Left ventricle myocardium inferior (tissue), 1 donor: Measurements from ENCODE around the gene CACNA2D1. TPM values are rescaled to one million over a fixed set of nuclear protein-coding genes. Genes with fewer than 3 reads are reported as not detected.

Experiments used
- DNase-seq: peaks from one replicate; pipeline ENCODE4 v3.0.0-alpha.2; 2020
- H3K27ac ChIP-seq: fragments of 200-600 bp; replicated peaks from 2 replicates; pipeline ENCODE4 v1.8.0; 2021
- H3K27me3 ChIP-seq: fragments of 200-600 bp; 2 replicates; pipeline ENCODE4 v1.8.0; 2021; ENCODE audit warnings: low read depth
- H3K36me3 ChIP-seq: fragments of 200-600 bp; 2 replicates; pipeline ENCODE4 v1.8.0; 2021
- H3K4me1 ChIP-seq: fragments of 200-600 bp; 2 replicates; pipeline ENCODE4 v1.8.0; 2021
- H3K4me3 ChIP-seq: fragments of 200-600 bp; 2 replicates; pipeline ENCODE4 v1.8.0; 2021; ENCODE audit warnings: mild to moderate bottlenecking, moderate library complexity
- H3K9me3 ChIP-seq: fragments of 200-600 bp; replicated peaks from 2 replicates; pipeline ENCODE4 v1.8.0; 2021
- CTCF ChIP-seq: fragments of 200-600 bp; IDR thresholded peaks from 2 replicates; pipeline ENCODE4 v1.8.0; 2021; ENCODE audit warnings: antibody characterized with exemption, mild to moderate bottlenecking, borderline replicate concordance
- intact Hi-C: fragments of 100-400 bp; cut with micrococcal nuclease; formaldehyde crosslinking; loops from one replicate; pipeline ENCODE4 v1.11.0; 2022
- total RNA-seq: library from RNA; stranded (reverse); fragmentation: NEBNext Ultra II Directional; extraction: Animal tissue kit (Norgen Biotek cat#: 25700); gene quantifications from one replicate; pipeline ENCODE4 v1.2.1, GENCODE V29; 2021
- donor health status: DM: no; HTN: yes; CAD: no; lungs with severe emphysema.

The CACNA2D1 gene
- total RNA-seq, 1 donor from 2014 or later = 64.6 TPM

DNA sequence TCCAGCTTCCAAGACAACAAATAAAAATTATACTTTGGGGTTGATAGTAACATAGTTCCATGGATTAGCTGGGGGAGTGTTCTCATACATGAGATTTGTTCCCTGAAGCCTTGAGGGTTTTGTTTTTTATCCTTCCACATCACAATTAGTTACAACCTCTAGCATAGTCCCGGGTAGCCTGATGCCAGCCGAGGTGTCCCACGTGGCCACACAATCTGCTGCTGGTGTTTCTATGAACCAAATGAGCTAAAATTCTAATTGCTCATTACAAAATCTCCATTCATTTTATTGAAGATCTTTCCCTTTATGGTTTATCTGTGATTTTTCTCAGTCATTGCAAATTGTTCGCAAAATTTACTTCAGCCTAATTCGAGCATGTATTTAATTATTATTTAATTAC lies 84.7 kb downstream of the CACNA2D1 start:
- Histone ChIP-seq H3K36me3 (no peaks in the 10 kb centered on the region), H3K4me3 (no peak overlapping the region), H3K27ac (no peak overlapping the region), H3K27me3 (no peaks in the 10 kb centered on the region), H3K4me1 (peaks cover 64% of the 10 kb centered on the region), H3K9me3 (no peaks in the 10 kb centered on the region)
- intact Hi-C loops = no loop called here
- no peak for DNase-seq
- TF ChIP-seq CTCF = no peak

GRCh38 chr7:82358009-82358578 lies 85.5 kb downstream of the CACNA2D1 start:
- Histone ChIP-seq H3K27me3 (no peaks in the 10 kb centered on the region), H3K4me1 (peaks cover 61% of the 10 kb centered on the region)

GRCh38 chr7:82348251-82348650 lies 95.3 kb downstream of the CACNA2D1 start:
- TF ChIP-seq CTCF = no peak
- intact Hi-C loops = no loop called here
- H3K36me3 ChIP-seq = no peaks in the 10 kb centered on the region
- peak overlapping the region; percentile 6 for H3K4me3 ChIP-seq
- DNase-seq = no peak
- H3K27ac ChIP-seq = peak overlapping the region; percentile 27
- H3K27me3 ChIP-seq = no peaks in the 10 kb centered on the region
- no peaks in the 10 kb centered on the region for H3K9me3 ChIP-seq
- H3K4me1 ChIP-seq = peaks cover 16% of the 10 kb centered on the region

More at GRCh38 chr7:82358009-82358578, 85.5 kb downstream of the CACNA2D1 start:
- Histone ChIP-seq H3K4me3 (no peak overlapping the region), H3K9me3 (no peaks in the 10 kb centered on the region), H3K36me3 (no peaks in the 10 kb centered on the region), H3K27ac (peak overlapping the region; percentile 7)
- intact Hi-C loops = no loop called here
- DNase-seq = no peak
- TF ChIP-seq CTCF = no peak

DNA sequence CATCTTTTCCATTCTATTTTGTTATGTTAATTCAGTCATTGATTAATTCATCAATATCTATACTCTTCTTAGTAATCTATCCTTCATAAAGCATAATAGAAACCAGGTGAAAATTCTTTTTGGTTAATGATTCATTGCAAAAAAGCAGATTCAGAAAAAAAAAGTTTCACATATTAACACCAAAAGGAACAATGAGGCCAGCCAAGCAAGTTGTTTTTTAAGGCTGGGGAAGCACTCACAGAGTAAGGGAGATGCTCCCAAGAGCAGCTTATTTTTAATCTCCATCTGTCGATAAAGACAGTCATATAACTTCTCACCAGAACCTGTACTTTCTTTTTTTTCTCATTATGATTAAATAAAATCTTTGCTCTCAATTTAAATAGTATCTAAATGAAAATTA lies 95.8 kb downstream of the CACNA2D1 start:
- H3K36me3 ChIP-seq = no peaks in the 10 kb centered on the region
- no peaks in the 10 kb centered on the region for H3K27me3 ChIP-seq
- H3K4me3 ChIP-seq = peak overlapping the region; percentile 6
- TF ChIP-seq CTCF = no peak
- no peak for DNase-seq
- H3K9me3 ChIP-seq = no peaks in the 10 kb centered on the region
- intact Hi-C loops = no loop called here
- H3K27ac ChIP-seq = peak overlapping the region; percentile 27
- peaks cover 16% of the 10 kb centered on the region for H3K4me1 ChIP-seq

DNA sequence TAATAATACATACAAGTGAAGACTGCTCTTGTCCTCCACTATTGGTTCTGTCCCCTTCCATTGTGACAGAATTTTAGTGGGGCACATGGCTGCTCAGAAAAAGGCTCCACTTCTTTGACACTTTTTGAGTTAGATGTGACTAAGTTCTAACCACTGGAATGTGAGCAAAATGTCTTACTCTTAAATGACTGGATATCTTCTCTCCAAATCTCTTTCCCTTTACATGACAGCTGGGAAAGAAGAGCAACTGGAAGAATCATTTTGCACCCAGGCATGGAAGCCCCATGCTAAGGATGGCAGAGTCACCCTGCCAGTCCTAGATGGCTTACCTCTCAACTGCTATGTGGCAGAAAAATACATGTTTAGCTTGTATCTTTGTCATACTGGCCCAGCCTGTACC lies 97.7 kb downstream of the CACNA2D1 start:
- Histone ChIP-seq H3K4me3 (no peak overlapping the region), H3K36me3 (no peaks in the 10 kb centered on the region), H3K9me3 (no peaks in the 10 kb centered on the region), H3K4me1 (peaks cover 16% of the 10 kb centered on the region), H3K27me3 (no peaks in the 10 kb centered on the region), H3K27ac (no peak overlapping the region)
- intact Hi-C loops = no loop called here
- TF ChIP-seq CTCF = no peak
- no peak for DNase-seq

GRCh38 chr7:82343716-82344115 lies 99.9 kb downstream of the CACNA2D1 start:
- intact Hi-C loops = no loop called here
- TF ChIP-seq CTCF = no peak
- H3K36me3 ChIP-seq = no peaks in the 10 kb centered on the region
- H3K4me1 ChIP-seq = peaks cover 13% of the 10 kb centered on the region
- H3K27me3 ChIP-seq = no peaks in the 10 kb centered on the region
- no peaks in the 10 kb centered on the region for H3K9me3 ChIP-seq
- no peak overlapping the region for H3K4me3 ChIP-seq
- no peak for DNase-seq
- H3K27ac ChIP-seq = no peak overlapping the region
